Liver (tissue), 9 donors: ENCODE results near the gene MGAT5. TPM values are rescaled to one million over a fixed set of nuclear protein-coding genes. Genes with fewer than 3 reads are reported as not detected.

ENCODE experiments used
- DNase-seq: peaks from one replicate; pipeline ENCODE4 v3.0.0-alpha.2; 2017; ENCODE audit warnings: low spot score
- H3K27ac ChIP-seq, 2 donors: one replicate each; pipeline ENCODE4 v1.7.0; 2013; ENCODE audit warnings: inconsistent platforms in 2 of 2, low read length in 2 of 2, control low read depth in 1 of 2, low read depth in 1 of 2, mild to moderate bottlenecking in 1 of 2
- H3K27me3 ChIP-seq, 4 donors: one replicate each; pipeline versions ENCODE4 v1.6.1 to v1.7.0; 2013; ENCODE audit warnings: low read length in 3 of 4, inconsistent platforms in 1 of 4, mild to moderate bottlenecking in 1 of 4, moderate library complexity in 1 of 4; ENCODE audit not compliant: control insufficient read depth in 4 of 4, insufficient read depth in 4 of 4
- H3K36me3 ChIP-seq, 4 donors: one replicate each; pipeline versions ENCODE4 v1.6.1 to v1.7.0; 2013; ENCODE audit warnings: low read length in 3 of 4, mild to moderate bottlenecking in 3 of 4, low read depth in 1 of 4, moderate library complexity in 1 of 4; ENCODE audit not compliant: control insufficient read depth in 4 of 4, insufficient read depth in 3 of 4
- H3K4me1 ChIP-seq, 4 donors: one replicate each; pipeline versions ENCODE4 v1.6.1 to v1.7.0; 2013; ENCODE audit warnings: low read length in 3 of 4, mild to moderate bottlenecking in 3 of 4, moderate library complexity in 1 of 4; ENCODE audit not compliant: control insufficient read depth in 4 of 4, insufficient read depth in 4 of 4
- H3K4me3 ChIP-seq, 3 donors: one replicate each; pipeline versions ENCODE4 v1.6.1 to v1.7.0; 2013; ENCODE audit warnings: low read length in 3 of 3, control low read depth in 1 of 3, low read depth in 1 of 3, mild to moderate bottlenecking in 1 of 3
- H3K9ac ChIP-seq, 2 donors: one replicate each; pipeline ENCODE4 v1.7.0; 2013; ENCODE audit warnings: low read length in 2 of 2, mild to moderate bottlenecking in 2 of 2, moderate library complexity in 2 of 2, control low read depth in 1 of 2, low read depth in 1 of 2
- H3K9me3 ChIP-seq, 4 donors: one replicate each; pipeline versions ENCODE4 v1.6.1 to v1.7.0; 2013; ENCODE audit warnings: low read length in 3 of 4; ENCODE audit not compliant: control insufficient read depth in 4 of 4
- ATF3 ChIP-seq: IDR thresholded peaks from 2 replicates; pipeline ENCODE4 v1.6.1; 2016; ENCODE audit warnings: antibody characterized with exemption
- CTCF ChIP-seq: fragments of 150-350 bp; IDR thresholded peaks from 2 replicates; pipeline ENCODE4 v1.5.1; 2017; ENCODE audit warnings: improper control_type of control experiment, low read depth, low read length; ENCODE audit not compliant: missing input control
- FOXA2 ChIP-seq: IDR thresholded peaks from 2 replicates; pipeline ENCODE4 v1.6.1; 2016; ENCODE audit warnings: antibody characterized with exemption
- GABPA ChIP-seq, 2 donors: IDR thresholded peaks in 1 of 2; conservative IDR thresholded peaks in 1 of 2; 2 replicates each; pipeline ENCODE4 v1.6.1; 2016; ENCODE audit warnings: antibody characterized with exemption in 2 of 2, mild to moderate bottlenecking in 1 of 2, moderate library complexity in 1 of 2
- HNF4A ChIP-seq, 2 donors: conservative IDR thresholded peaks; 2 replicates each; pipeline ENCODE4 v1.6.1; 2016; ENCODE audit warnings: antibody characterized with exemption in 2 of 2, mild to moderate bottlenecking in 2 of 2
- JUND ChIP-seq, 2 donors: IDR thresholded peaks; 2 replicates each; pipeline ENCODE4 v1.6.1; 2016; ENCODE audit warnings: antibody characterized with exemption in 2 of 2
- MAX ChIP-seq: IDR thresholded peaks from 2 replicates; pipeline ENCODE4 v1.6.1; 2016; ENCODE audit warnings: antibody characterized with exemption
- RAD21 ChIP-seq, 2 donors: IDR thresholded peaks; 2 replicates each; pipeline ENCODE4 v1.6.1; 2016; ENCODE audit warnings: antibody characterized with exemption in 2 of 2, mild to moderate bottlenecking in 2 of 2
- YY1 ChIP-seq: IDR thresholded peaks from 2 replicates; pipeline ENCODE4 v1.6.1; 2016; ENCODE audit warnings: antibody characterized with exemption, mild to moderate bottlenecking
- ZBTB33 ChIP-seq: IDR thresholded peaks from 2 replicates; pipeline ENCODE4 v1.6.1; 2016; ENCODE audit warnings: antibody characterized with exemption
- WGBS: extraction: QIAGEN DNeasy Blood & Tissue Kit; methylation state at CpG from one replicate; pipeline ENCODE4 v1.1.7; 2013; 5-methylcytosine and 5-hydroxymethylcytosine counted together
- polyA plus RNA-seq, 2 donors: library from polyadenylated mRNA; stranded (reverse) in 1 of 2; unstranded in 1 of 2; fragments of 200-250 nt in 1 of 2; fragments of >200 nt in 1 of 2; fragmentation: Nextera tagmentation in 1 of 2; extraction: Ambion mirVana in 1 of 2; gene quantifications; one replicate each; pipeline versions ENCODE4 v1.2.1 to v1.2.3, GENCODE V29; 2013 to 2015
- total RNA-seq, 2 donors: library from RNA; depleted of rRNA; stranded (reverse); fragments of >200 nt; gene quantifications; one replicate each; pipeline ENCODE4 v1.2.3, GENCODE V29; 2014
- donor health status: healthy.
- donor health status: healthy.
- donor health status: healthy.
- donor health status: healthy.
- donor health status: healthy.

MGAT5 gene
- total and polyA plus RNA-seq, 4 donors: 1.8 to 12.7 (median 5.6) TPM

- TF ChIP-seq HNF4A (conservative IDR thresholded peaks at IDR 0.05): no peak
Measured at GRCh38 chr2:134208825-134209224, 45.0 kb upstream of the MGAT5 start (continued).

- no peak for DNase-seq
- no peaks in the 10 kb centered on the region for H3K36me3 ChIP-seq
- H3K4me1 ChIP-seq: no peaks in the 10 kb centered on the region
- TF ChIP-seq CTCF (no peak), HNF4A (conservative IDR thresholded peaks at IDR 0.05) (no peak), YY1 (no peak), JUND (IDR thresholded peaks at IDR 0.05) (no peak), ZBTB33 (no peak), FOXA2 (no peak), MAX (no peak), RAD21 (IDR thresholded peaks at IDR 0.05) (no peak)
- H3K27ac ChIP-seq: no peak overlapping the region
- 81% methylated on average over 3 of the region's 3 CpGs for WGBS
- H3K4me3 ChIP-seq: no peak overlapping the region
- H3K9me3 ChIP-seq: no peaks in the 10 kb centered on the region
- H3K27me3 ChIP-seq: no peaks in the 10 kb centered on the region
- H3K9ac ChIP-seq: no peak overlapping the region
Measured at GRCh38 chr2:134212746-134213145, 41.1 kb upstream of the MGAT5 start.

- H3K4me1 ChIP-seq: peaks cover 0 to 2% (median 0%) of the 10 kb centered on the region in 4 donors
- WGBS: 91% methylated on average over 8 of the region's 8 CpGs
- no peak overlapping the region for H3K27ac ChIP-seq
Measured at GRCh38 chr2:134216152-134216829, 37.6 kb upstream of the MGAT5 start.

More at GRCh38 chr2:134216152-134216829, 37.6 kb upstream of the MGAT5 start:
- no peaks in the 10 kb centered on the region for H3K36me3 ChIP-seq
- H3K27me3 ChIP-seq: no peaks in the 10 kb centered on the region
- H3K4me3 ChIP-seq: no peak overlapping the region
- no peaks in the 10 kb centered on the region for H3K9me3 ChIP-seq
- no peak overlapping the region for H3K9ac ChIP-seq
- no peak for DNase-seq
- no peak for TF ChIP-seq GABPA (IDR thresholded peaks at IDR 0.05 in 1 of 2, conservative IDR thresholded peaks at IDR 0.05 in 1 of 2)
- no peak for TF ChIP-seq ATF3
- no peak for TF ChIP-seq HNF4A (conservative IDR thresholded peaks at IDR 0.05)
- TF ChIP-seq CTCF: no peak
